Measurements from ENCODE around the gene PLA2G6.
"Not testable (repeated sequence)": the region's sequence is repeated elsewhere in the genome, so short reads cannot be mapped to it uniquely, and the experiment has no call there.

Gene PLA2G6

DNA sequence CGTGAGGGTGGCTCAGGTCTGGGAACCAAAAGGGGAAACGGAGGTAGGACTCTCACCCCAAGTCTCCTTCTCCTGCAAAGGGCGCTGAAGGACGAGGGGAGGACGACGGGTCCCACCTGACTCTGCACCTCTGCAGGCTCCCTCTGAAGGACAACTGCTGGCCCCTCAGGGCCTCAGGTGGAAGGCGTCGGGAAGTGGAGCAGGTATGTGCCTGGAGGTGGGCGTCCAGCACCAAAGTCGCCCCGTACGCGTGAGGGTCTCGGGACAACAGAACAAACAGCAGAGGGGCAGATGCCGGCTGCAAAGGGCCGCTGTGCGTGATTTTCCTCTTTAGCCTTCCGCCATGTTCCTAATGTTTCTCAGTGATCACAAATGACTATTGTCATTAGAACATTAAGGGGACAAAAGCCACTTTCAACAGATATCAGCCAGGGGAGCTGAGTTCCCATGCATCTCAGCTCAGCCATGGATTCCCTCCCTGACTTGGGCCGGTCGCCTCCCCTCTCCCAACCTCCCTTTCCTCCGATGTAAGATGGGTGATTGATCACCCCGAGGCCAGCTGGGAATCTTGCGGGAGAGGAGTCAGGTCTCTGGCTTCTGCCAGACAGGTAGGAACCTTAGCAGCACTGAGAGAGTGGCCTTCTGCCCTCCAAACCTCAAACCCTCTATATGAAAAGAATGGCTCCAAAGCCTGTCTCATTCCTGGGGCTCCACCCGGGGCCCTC, 98.5 kb downstream of the PLA2G6 start:
- DNase-seq = no peak

GRCh38 chr22:38081941-38082828, 99.4 kb downstream of the PLA2G6 start:
- DNase-seq = peak in 1 of 2 experiments; percentile 18

GRCh38 chr22:38081636-38081940, 100.0 kb downstream of the PLA2G6 start:
- DNase-seq = no peak

DNA sequence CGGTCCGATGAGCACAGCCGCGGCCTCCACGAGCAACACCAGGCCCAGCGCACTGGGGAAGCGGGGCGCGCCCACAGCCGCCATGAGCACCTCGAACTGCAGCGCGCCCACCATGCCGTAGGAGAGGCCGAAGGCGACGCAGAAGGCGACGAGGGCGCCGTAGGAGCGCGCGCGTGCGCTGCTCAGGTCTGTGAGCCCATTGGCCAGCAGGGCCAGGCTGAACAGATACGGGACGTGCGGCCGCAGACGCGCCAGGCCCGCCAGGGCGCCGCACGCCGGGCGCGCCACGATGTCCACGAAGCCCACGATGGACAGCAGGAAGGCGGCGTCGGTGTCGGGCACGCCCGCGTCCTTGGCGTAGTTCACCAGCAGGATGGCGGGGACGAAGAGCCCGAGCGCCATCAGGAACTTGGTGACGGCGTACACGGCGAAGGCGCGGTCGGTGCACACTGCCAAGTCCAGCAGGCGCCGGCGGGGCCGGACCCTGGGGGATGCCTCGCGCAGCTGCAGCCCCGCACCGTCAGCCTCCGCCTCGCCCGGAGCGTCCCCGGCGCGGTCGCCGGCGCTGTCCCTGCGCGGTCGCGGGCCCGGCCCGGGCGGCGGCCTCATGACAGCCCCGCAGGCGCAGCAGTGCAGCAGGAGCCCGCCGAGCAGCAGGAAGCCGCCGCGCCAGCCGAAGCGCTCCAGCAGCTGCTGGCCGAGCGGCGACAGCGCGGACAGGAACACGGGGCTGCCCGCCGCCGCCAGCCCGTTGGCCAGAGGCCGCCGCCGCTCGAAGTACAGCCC, 100.6 kb downstream of the PLA2G6 start:
- DNase-seq = peak; percentile 14 to 18

- no peak for DNase-seq
Observed at GRCh38 chr22:38080474-38080849, 101.2 kb downstream of the PLA2G6 start.

- no peak for DNase-seq
Observed at GRCh38 chr22:38079804-38080203, 101.8 kb downstream of the PLA2G6 start.

- not testable (repeated sequence) for DNase-seq
Observed at GRCh38 chr22:38079208-38079607, 102.4 kb downstream of the PLA2G6 start.

- no peak for DNase-seq
Observed at GRCh38 chr22:38078046-38078840, 103.4 kb downstream of the PLA2G6 start.

DNA sequence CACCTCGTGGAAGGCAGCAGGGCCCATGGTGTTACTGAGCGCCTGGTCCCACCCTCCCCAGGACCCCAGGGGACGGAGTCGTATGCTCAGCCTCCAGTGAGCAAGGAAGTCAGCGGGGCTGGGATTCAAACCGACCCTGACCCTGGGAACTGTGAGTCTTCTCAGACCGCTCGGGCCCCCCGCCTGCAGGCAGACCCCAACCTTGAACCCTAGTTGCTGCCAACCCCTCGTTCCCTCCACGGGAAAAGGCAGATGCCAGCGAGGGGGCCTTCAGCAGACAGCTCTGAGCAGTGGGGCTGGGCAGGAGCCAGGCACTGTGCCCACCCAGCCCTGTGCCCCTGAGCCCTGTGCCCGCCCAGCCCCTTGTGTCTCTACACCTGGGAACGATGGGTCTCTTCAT, 104.0 kb downstream of the PLA2G6 start:
- no peak for DNase-seq

GRCh38 chr22:38077096-38077495, 104.5 kb downstream of the PLA2G6 start:
- no peak for DNase-seq

GRCh38 chr22:38075961-38076360, 105.7 kb downstream of the PLA2G6 start:
- no peak for DNase-seq

DNA sequence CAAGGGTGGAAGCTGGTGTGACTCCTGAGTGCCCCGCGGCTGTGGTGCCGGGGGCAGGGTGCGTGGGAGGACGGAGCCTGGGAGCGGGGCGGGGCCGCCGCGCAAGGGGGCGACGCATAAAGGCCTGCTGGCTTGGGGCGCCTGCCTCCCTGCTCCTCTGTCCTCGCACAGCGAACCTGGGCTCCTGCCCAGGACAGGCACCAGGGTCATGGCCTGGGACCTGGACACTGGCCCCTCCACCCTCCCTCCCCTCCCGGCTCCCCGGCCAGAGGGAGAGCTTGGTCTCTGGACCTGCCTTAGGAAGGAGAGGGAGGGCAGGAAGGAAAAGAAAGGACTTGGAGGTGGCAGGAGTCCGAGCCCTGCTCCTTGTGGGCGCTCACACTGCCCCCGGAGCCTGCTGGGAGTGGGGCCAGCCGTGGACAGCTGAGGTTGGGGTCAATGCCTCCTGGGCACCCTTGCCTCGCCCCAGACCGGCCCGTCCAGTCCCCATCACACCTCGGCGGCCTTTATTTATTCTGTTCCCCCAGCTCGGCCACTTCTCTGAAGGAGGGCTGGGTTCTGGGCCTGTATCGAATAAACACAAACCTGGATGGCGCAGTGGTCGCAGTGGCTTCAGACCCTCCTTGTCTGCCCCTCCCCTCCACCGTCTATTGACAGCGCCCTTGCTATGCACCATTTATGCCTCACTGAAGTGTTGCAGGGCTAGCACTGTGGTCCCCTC, 106.4 kb downstream of the PLA2G6 start:
- no peak for DNase-seq

DNA sequence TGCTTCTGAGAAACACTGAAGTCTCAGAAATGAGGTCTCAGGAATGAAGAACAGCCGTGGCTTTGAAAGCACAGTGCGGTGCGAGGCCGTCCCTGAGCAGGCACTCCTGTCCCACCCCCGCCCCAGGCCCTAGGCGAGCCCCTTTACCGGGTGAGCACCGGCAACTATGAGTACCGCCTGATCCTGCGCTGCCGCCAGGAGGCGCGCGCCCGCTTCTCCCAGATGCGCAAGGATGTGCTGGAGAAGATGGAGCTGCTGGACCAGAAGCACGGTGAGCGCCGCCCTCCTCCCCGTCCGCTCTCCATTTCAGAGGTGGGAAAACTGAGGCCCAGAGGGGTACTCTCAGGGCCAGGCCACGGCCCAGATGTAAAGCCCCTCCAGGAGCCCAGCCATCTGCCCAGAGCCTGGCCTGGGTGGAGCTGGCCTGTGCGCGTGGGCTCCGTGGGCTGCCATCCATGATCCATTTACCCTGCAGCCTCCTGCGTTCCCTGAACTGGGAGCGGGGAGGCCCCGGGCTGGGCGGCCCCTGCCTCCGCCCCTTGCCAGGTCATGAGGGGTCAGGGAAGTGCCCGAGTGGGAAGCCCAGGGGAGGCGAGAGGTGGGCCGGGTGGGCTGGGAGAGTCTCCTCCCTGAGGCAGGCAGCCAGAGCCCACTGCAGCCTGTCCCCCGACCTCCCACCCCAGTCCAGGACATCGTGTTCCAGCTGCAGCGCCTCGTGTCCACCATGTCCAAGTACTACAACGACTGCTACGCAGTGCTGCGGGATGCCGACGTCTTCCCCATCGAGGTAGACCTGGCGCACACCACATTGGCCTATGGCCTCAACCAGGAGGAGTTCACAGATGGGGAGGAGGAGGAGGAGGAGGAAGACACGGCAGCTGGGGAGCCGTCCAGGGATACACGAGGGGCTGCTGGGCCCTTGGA, 107.2 kb downstream of the PLA2G6 start:
- no peak for DNase-seq

- DNase-seq = no peak
Observed at GRCh38 chr22:38073150-38074130, 108.2 kb downstream of the PLA2G6 start.

DNA sequence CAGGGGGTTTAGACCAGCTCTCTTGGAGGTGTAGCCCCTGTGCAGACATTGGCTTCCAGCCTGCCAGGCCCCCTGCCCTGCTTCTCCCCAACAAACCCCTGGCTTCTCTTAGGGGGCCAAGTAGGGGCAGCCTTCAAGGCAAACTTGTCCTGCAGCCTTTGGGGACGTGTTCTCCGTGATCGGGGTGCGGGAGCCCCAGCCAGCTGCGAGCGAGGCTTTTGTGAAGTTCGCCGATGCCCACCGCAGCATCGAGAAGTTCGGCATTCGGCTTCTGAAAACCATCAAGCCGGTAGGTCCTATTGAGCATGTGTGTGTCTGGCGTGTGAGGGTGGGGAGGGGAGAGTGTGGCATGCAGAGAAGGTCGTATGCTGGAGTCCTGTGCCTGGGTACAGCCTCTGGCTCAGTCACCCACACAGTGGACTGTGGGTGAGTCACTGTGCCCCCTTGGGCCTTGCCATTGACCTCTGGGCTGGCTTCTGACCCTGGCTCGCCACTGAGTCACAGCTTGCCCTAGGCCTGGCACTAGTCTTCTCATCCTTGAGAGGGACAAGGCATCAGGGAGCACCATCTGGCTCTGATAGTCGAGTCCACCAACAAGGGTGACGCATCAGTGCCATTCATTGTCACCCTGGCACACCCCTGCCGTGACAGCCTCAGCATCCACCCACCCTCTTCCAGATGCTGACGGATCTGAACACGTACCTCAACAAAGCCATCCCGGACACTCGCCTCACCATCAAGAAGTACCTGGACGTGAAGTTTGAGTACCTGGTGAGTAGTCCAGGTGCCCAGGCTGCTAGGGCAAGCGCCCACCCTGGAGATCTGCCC, 109.1 kb downstream of the PLA2G6 start:
- DNase-seq = no peak

DNA sequence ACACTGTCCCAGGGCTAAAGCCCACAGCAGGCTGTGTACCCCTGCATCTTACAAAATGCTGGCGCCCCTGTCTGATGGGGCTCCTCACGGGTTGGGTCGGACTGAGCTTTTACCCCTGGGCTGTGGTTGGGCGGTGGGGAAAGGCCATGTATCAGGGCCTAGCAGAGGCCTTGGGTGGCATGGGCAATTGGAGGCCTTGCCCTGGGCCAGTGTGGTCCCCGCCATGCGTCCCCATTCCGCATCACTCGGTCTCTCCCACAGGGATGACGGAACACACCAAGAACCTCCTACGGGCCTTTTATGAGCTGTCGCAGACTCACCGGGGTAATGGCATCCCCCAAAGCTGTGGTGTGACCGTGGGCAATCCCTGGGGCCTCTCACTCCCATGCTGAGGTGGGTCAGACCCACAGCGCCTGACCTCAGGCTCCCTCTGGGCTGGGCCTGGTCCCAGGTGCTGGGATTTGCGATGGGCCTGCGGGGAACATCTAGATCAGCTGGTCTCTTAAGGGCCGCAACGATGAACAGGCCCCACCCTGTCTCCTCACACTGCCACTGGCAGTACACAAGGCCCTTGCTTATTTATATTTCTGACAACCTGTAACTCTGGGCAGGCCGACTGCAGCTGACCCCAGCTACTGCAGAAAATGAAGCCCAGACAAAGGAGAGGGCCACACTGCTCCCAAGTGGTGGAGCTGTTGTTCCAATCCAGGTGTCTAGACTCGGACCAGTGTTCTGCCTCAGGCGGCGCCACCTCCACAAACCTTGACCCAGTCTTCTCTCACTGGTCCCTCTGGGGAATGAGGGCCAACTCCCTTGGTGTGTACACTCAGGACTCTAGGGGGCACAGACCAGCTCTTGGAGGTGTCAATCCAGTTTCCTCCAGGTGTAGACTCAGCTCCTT, 110.0 kb downstream of the PLA2G6 start:
- no peak for DNase-seq

GRCh38 chr22:38070250-38070921, 111.2 kb downstream of the PLA2G6 start:
- no peak for DNase-seq
